ENCODE data around the gene FUBP1. TPM values are rescaled to one million over a fixed set of nuclear protein-coding genes. Genes with fewer than 3 reads are reported as not detected.
"Not testable (repeated sequence)": the region's sequence is repeated elsewhere in the genome, so short reads cannot be mapped to it uniquely, and the experiment has no call there.

FUBP1 gene
- total RNA-seq, 6 experiments from 2014 or later = 21.7 to 38.5 (median 35.6) TPM

- 78% methylated on average over 2 of the region's 2 CpGs for WGBS (ENCODE audit: insufficient coverage, low coverage, low lambda C conversion rate, missing lambda C conversion rate)
Measured at GRCh38 chr1:77925956-77926355, 52.9 kb downstream of the FUBP1 start.

GRCh38 chr1:77925518-77925917, 53.4 kb downstream of the FUBP1 start:
- H3K4me3 ChIP-seq = no peak overlapping the region
- H3K27ac ChIP-seq = no peak overlapping the region
- no peak for TF ChIP-seq POLR2A (IDR thresholded peaks at IDR 0.05)
- no peak for TF ChIP-seq CTCF (IDR thresholded peaks at IDR 0.05)
- no peaks in the 10 kb centered on the region for H3K9me3 ChIP-seq
- H3K4me1 ChIP-seq = no peaks in the 10 kb centered on the region
- DNase-seq = no peak
- H3K36me3 ChIP-seq = no peaks in the 10 kb centered on the region
- WGBS (ENCODE audit: insufficient coverage, low coverage, low lambda C conversion rate, missing lambda C conversion rate) = 85% methylated on average over 1 of the region's 1 CpG
- intact Hi-C loops (cut with DNase I) = no loop called here
- no peaks in the 10 kb centered on the region for H3K27me3 ChIP-seq
- ATAC-seq = no peak

More at GRCh38 chr1:77925956-77926355, 52.9 kb downstream of the FUBP1 start:
- H3K4me3 ChIP-seq = no peak overlapping the region
- H3K9me3 ChIP-seq = no peaks in the 10 kb centered on the region
- ATAC-seq = no peak
- intact Hi-C loops (cut with DNase I) = no loop called here
- no peaks in the 10 kb centered on the region for H3K36me3 ChIP-seq
- DNase-seq = no peak
- no peaks in the 10 kb centered on the region for H3K27me3 ChIP-seq
- TF ChIP-seq CTCF (IDR thresholded peaks at IDR 0.05) = no peak
- H3K27ac ChIP-seq = no peak overlapping the region
- no peaks in the 10 kb centered on the region for H3K4me1 ChIP-seq

GRCh38 chr1:77918918-77919317, 60.0 kb downstream of the FUBP1 start:
- intact Hi-C loops (cut with DNase I); H3K27ac ChIP-seq; ATAC-seq; H3K36me3 ChIP-seq; H3K4me3 ChIP-seq; H3K9me3 ChIP-seq; DNase-seq; H3K4me1 ChIP-seq; H3K27me3 ChIP-seq: not testable (repeated sequence)
- WGBS (ENCODE audit: insufficient coverage, low coverage, low lambda C conversion rate, missing lambda C conversion rate) = 81% methylated on average over 5 of the region's 5 CpGs

GRCh38 chr1:77910116-77910515, 68.8 kb downstream of the FUBP1 start:
- ATAC-seq (no peak), DNase-seq (no peak)
- no peaks in the 10 kb centered on the region for H3K27me3 ChIP-seq
- H3K9me3 ChIP-seq = no peaks in the 10 kb centered on the region
- H3K27ac ChIP-seq = no peak overlapping the region
- TF ChIP-seq POLR2A (IDR thresholded peaks at IDR 0.05) = no peak
- TF ChIP-seq CTCF (IDR thresholded peaks at IDR 0.05) = no peak
- no peaks in the 10 kb centered on the region for H3K36me3 ChIP-seq
- 82% methylated on average over 3 of the region's 4 CpGs for WGBS (ENCODE audit: insufficient coverage, low coverage, low lambda C conversion rate, missing lambda C conversion rate)
- no peak overlapping the region for H3K4me3 ChIP-seq
- intact Hi-C loops (cut with DNase I) = no loop called here
- peaks cover 0 to 5% (median 0%) of the 10 kb centered on the region in 4 donors for H3K4me1 ChIP-seq

GRCh38 chr1:77906624-77907023, 72.2 kb downstream of the FUBP1 start:
- intact Hi-C loops (cut with DNase I) = no loop called here
- Histone ChIP-seq H3K36me3 (no peaks in the 10 kb centered on the region), H3K27me3 (no peaks in the 10 kb centered on the region), H3K4me1 (peaks cover 0 to 5% (median 0%) of the 10 kb centered on the region in 4 donors), H3K27ac (no peak overlapping the region), H3K4me3 (no peak overlapping the region), H3K9me3 (no peaks in the 10 kb centered on the region)
- WGBS (ENCODE audit: insufficient coverage, low coverage, low lambda C conversion rate, missing lambda C conversion rate) = 69% methylated on average over 1 of the region's 1 CpG
- DNase-seq = no peak
- TF ChIP-seq POLR2A (IDR thresholded peaks at IDR 0.05) (no peak), CTCF (IDR thresholded peaks at IDR 0.05) (no peak)
- ATAC-seq = no peak

Measured in right lobe of liver (tissue), 6 donors.